ENCODE results near the gene CYBA.

The CYBA gene

DNA sequence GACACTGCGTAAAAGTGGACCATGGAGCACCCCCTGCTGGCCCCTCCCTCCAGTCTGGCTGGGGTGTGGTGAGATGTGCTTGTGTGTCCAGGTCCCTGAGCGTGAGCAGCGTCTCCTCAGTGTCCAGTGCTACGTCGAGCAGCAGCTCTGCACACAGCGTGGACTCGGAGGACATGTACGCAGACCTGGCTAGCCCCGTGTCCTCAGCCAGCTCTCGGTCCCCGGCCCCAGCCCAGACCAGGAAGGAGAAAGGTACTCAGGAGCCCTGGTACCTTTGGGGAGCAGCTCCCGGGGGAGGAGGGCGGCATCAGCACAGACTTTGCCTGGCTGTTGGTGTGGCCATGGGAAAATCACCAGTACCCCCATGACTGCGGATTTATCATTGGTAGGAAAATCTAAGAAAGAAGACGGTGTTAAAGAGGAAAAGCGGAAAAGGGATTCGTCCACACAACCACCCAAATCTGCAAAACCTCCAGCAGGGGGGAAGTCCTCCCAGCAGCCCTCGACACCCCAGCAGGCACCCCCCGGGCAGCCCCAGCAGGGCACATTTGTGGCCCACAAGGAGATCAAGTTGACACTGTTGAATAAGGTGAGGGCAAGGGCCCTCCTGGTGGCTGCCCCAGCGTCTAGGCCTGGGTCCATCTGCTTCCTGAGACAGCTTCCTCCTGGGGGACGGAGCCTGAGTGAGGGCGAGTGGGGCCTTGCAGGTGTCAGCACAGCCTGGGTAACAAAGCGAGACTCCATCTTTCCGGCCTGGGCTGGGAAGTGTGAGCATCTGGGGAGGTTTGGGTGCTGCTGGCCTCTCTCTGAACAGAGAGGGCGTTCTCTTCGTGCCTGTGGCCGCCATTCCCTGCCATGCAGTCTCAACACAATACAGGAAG lies 23.1 kb downstream of the CYBA start:
- no peak for DNase-seq

DNA sequence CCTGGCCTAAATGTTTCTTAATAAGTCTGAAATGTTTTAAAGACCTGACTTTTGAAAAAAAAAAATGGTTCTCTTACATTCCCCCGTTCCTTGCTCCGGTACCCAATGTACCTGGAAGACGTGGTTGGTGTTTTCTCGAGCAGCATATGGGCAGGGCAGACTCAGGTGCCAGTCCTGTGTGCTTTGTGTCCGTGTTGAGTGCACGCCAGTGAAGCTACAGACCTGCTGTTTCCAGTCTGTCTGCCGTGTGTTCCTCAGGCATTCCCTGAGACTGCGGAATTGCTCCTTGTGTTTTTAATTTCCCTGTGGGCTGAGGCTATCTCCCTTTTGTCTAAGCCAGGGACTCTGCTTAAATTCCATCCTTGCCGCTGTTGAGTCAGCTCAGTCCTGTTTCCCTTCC lies 24.2 kb downstream of the CYBA start:
- DNase-seq, result no peak

DNA sequence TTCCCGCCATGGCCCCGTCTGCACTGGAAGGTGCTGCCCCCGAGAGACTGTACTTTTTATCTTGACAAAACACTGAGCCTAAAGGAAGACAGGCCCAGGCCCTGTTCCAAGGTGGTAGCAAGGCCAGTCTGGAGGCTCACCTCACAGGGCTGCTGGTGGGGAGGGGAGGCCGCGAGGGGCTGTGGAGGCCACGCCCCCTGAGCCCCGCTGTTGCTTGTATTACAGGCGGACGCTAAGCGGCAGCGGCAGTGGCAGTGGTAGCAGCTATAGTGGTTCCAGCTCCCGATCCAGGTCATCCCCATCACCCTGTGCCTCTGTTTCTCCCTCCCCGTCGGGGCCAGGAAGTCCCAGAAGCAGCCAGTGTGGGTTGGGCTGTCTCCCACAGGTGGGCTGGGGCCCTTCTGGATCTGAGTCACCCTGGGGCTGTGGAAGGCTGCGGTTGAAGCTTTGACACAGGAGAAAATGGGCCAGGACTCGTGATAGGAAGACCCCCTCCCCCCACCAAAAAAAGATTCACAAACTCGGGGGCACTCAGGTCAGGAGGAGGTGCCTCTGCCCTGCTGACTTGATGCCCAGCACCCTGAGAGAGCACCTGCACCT lies 25.8 kb downstream of the CYBA start:
- no peak for DNase-seq

DNA sequence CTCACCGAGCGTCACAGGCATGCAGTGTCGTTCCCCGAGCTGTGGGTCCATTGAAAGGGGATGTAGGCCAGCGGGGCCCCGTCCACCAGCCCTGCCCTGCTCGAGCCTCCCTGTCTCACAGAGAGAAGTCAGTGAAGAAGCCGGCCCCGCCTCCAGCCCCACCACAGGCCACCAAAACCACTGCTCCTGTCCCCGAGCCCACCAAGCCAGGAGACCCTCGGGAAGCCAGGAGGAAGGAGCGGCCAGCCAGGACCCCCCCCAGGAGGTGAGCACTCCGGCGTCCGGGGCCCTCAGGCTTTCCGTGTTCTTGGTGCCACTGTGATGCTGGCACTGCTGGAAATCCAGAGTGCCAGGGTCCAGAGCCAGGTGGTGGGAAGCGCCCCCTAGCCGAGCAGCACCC lies 26.4 kb downstream of the CYBA start:
- no peak for DNase-seq

DNA sequence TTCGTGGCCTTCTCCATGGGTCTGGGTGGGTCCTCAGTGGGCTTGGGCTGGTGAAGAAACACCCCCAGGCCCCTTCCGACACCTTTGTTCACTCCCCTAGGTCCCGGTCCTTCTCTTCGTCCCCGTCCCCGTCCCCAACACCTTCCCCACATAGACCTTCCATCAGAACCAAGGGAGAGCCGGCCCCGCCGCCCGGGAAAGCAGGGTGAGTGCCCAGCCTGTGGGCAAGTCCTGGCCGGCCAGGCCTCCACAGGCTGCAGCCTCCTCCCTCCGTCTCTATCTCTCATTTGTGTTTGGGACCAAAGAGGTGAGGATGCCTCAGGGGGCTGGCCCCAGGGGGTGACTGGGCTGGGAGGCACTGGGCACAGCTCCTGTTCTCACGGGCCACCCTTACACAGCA lies 27.0 kb downstream of the CYBA start:
- DNase-seq, result no peak

DNA sequence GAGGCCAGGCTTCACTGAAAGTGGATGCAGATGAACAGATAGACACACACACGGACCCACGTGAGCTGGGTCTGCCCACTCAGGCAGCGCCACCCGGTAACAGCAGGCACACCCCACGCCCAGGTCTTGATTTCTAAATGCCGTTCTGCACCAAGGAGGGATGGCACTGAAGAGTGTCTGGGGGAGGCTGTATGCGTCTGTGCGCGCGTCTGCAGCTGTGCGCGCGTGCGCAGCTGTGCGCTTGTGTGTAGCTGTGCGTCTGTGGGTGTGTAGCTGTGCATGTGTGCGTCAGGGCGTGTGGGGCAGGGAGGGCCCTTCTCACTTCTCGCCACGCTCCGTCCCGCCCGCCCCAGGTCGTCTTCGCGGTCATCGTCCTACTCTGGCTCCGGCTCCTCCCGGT lies 28.0 kb downstream of the CYBA start:
- DNase-seq, result no peak

DNA sequence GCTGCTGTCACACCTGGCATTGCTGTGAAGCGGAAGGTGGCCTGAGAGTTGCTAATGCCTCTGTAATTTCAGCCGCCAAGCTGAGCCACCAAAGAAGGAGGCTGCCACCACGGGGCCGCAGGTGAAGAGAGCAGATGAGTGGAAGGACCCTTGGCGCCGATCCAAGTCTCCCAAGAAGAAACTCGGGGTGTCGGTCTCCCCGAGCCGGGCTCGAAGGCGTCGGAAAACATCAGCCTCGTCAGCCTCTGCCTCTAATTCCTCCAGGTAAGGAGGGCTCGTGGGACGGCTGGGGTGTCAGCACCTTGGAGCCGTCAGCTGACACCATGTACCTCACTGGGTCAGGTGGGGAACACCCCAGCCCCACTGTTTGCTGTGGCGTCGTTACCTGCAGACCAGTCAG lies 28.7 kb downstream of the CYBA start:
- DNase-seq, result no peak

DNA sequence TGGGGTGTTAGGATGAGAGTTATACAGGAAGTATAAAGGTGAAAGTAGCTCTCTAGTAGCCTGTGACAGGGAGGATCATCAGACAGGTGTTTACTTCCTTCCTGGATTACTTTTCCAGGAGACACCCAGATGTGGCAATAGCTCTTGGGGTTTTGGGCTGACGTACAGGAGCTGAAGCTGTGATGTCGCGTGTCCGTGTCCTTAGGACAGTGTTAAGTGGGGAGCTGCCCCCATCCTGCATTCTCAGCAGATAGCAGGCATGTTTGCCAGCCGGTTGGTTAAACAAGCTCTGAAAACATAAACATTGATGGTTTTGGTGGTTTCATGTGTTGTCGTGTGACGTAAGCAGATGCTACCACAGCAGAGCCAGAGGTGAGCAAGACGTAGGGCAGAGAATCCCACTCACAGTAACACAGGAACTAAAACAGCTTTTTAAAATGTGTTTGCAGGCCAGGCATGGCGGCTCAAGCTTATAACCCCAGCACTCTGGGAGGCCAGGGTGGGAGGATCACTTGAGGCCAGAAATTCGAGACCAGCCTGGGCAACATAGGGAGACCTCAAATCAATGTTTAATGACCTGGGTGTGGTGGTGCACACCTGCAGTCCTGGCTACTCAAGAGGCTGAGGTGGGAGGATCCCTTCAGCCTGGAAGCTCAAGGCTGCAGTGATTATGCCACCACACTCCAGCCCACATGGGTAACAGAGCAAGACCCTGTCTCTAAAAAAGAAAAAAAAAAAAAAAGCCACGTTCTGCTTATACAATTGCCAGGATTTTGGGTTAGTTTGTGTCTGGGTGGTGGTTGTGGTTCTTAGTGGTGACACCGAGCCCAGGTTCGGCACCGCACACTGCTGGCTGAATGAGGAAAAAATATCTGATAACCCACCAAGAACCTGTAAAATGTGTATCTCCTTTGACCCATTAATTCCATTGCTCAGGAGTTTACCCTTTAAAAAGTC lies 30.7 kb downstream of the CYBA start:
- peak; percentile 50 to 83 (median 66) for DNase-seq

DNA sequence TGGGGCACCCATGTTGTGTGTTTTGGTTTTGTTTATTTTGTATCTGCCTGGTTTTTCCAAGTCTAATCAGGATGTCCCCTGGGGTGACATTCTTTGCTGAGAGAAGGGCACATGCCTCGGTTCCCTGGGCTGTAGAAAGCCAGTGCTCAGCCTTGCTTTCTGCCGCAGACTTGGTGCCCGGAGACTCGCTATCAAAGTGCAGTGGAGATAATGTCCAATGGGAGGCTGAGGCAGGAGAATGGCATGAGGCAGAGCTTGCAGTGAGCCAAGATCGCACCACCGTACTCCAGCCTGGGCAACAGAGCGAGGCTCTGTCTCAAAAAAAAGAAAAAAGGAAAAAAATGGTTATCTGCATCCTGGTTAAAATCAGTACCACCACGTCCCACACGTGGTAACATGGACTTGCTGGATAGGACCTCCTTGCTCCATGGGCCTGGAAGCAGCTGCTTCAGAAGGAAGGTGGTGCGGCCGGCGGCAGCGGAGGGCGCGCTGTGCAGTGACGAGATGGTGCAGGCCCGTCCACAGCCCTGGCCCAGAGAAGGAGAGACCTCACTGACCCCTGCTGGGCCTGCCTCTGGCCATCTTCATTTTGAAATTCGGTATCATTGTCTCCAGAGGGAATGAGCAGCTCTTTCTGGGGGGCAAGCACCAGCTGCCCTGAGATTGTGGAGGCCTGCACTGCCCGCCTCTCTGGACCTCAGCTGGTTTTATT lies 31.7 kb downstream of the CYBA start:
- no peak for DNase-seq

DNA sequence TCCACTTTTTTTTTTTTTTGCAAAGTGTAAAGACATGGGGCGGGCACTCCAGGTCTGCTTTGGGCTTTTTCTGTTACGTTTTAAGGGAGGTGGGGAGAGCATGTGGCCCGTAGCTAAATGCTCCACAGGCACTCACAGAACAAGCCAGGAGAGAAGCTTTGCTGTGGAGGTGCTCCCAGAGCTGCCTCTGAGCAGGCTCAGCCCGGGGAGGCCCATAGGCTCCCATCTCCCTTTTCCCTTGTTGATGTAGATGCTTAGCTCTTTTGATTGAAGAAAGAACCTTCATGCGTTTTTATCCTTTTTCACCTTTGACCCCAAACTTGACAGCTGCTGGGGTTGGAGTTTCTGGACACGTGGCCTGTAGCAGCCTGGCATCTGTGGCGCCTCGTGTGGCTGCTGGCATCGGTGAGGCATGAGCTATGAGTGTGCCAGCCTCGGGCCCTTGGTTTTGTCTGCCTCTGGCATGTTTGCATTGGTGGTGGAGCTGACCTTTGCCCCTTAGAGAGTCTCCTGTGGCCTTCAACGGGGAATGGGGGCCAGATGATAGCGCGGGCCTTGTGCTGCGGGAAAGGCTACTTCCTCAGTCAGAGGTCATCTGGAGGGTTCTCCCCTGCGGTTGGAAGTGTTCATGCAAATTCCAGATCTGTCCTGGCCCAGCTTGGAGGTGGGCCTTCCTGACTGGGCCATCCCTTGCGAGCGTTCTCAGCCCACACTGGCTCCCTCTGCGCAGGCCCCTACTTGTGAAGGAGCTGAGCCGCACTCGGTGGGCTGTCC lies 32.5 kb downstream of the CYBA start:
- DNase-seq, result no peak

DNA sequence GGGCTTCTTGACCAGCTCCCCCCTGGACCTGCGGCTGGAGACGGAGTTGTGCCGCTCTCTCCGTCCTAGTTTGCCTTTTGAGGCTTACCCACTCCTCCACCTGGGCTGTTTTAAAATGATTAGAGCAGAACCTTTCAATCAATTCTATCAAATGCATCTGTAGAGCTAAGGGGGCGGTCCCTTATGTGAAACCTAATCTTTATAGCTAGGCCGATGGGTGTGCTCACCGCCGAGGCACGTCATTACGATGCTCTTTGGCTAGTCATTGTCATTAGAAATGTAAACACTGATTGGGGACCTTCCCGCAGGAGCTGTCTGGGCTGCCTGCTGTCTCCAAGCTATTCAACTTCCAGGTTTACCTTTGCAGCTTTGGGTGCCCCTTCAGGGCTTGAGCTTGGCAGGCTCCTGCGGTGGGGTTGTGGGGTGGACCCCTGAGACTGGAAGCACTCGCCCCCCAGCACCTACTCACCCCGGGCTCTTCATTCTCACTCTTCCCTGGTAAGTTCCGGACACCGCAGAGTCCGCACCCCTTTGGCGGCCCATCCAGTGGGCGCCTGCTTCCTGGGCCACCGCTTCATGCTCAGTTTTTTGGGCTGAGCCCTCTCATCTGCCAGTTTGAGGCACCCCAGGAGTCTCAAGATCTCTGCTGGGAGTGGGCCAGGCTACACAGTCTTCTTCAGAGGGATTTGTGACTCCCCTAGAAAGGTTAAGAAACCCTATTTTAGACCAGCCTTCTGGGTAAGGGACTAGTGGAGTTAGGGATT lies 33.4 kb downstream of the CYBA start:
- no peak for DNase-seq

DNA sequence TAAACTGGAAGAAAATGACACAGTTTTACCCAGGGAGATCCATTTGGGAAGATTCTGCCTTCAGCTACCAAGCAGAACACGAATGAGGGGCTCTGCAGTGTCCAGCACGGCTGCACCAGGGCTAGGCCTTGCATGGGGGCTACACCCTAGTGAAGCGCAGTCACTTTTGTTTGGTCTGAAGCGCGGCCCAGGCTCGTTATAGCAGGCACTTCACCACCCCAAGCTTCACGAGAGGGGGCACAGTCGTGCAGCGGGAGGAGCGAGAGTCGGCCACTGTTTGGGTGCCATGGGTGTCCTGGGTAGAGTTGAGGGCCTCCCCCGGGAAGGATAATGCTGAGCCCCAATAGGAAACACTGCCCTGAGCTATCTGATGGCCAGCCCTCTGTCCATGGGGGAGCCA lies 34.1 kb downstream of the CYBA start:
- DNase-seq, result no peak

DNA sequence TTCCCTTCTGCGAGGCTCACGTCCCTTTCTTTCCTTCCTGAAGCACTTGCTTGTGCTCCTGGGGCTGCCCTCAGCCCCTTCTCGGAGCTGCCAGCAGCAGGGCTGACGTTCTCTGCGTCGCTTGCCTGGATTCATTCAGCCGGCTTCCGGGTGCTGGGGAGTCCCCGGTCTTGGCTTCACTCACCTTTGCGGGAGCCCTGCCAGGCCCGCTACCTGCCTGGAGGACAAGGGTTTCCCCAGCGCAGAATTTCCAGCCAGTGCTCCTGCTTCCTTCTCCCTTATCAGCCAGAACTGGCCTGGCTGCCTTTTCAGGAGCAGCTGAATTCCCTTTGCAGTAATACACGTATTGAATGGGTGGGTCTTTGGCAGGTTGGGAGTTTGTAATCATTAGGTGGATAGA lies 34.5 kb downstream of the CYBA start:
- no peak for DNase-seq

DNA sequence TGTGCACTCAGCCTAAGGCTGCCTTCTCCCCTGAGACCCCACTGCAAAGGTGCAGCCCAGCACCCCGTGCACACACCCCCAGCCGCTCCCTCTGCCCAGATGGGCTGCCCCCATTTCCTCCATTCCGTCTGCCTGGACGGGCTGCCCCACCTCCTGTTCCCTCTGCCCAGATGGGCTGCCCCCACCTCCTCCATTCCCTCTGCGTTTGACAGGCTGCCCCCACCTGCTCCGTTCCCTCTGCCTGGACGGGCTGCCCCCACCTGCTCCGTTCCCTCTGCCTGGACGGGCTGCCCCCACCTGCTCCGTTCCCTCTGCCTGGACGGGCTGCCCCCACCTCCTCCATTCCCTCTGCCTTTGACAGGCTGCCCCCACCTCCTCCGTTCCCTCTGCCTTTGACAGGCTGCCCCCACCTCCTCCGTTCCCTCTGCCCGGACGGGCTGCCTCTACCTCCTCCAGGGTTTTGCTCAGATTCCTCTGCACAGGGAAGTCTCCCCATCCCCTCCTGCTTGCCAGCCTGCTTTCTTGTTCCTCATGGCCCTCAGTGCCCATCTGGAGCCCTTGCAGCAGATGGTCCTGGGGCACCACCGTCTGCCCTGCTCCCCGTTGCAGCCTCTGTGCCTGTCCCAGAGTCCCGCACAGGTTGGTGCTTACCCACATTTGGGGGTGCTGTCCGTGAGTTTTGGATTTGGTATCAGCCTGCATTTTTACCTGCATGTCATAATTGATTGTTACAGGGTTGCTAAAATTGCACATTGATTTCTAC lies 35.9 kb downstream of the CYBA start:
- no peak for DNase-seq

DNA sequence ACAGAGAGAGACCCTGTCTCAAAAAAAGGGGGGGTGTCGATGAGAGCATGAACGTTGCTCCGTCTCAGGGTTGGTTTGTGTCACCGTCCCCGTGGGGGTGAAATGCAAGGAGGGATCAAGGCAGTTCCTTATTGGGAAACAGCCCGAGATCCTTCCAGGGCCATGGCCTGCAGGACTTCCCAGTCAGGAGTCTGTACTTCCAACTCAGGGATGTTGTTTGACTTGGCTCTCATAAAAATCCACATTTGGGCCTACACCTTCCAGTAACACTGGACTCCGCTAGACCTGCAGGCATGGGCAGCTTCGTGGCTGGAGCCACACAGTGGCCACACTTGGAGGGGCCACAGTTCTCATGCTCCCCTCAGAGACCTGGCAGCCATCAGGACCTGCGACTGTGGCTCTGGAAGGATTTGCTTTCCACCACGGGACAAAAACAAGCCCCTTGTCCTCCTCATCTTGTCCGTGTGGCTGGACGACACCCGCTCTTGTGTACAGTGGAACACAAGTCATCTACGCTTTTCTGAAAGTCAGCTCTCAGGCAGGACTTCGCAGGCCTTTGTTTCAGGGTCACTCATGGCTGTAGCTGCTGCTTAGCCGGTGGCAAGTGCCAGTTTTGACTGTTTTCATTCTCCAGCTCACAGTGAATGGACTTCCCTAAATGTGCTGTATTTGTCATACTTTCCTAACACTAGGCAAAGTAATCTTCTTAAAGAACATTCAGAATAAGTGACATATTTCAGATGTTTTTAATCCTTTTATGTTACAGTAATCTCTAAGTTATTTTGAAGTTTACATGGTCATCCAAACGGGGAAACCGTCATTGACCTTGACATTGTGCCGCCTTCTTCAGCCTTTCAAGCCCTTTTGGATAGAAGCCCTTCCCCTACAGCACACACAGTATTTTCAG lies 36.7 kb downstream of the CYBA start:
- DNase-seq, result no peak

DNA sequence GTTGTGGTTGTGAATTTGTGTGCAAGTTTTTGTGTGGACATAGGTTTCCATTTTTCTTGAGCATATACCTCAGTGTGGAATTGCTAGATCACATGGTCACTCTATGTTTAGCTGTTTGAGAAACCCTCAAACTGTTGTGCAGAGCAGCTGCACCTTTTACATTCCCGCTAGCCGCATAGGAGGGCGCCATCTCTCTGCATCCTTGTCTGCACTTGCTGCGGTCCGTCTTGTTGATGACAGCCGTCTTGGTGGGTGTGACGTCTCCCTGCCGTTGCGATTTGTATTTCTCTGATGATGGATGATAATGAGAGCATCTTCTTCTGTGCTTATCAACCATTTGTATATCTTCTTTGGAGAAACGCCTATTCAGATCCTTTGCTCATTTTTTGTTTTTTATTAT lies 37.6 kb downstream of the CYBA start:
- no peak for DNase-seq

DNA sequence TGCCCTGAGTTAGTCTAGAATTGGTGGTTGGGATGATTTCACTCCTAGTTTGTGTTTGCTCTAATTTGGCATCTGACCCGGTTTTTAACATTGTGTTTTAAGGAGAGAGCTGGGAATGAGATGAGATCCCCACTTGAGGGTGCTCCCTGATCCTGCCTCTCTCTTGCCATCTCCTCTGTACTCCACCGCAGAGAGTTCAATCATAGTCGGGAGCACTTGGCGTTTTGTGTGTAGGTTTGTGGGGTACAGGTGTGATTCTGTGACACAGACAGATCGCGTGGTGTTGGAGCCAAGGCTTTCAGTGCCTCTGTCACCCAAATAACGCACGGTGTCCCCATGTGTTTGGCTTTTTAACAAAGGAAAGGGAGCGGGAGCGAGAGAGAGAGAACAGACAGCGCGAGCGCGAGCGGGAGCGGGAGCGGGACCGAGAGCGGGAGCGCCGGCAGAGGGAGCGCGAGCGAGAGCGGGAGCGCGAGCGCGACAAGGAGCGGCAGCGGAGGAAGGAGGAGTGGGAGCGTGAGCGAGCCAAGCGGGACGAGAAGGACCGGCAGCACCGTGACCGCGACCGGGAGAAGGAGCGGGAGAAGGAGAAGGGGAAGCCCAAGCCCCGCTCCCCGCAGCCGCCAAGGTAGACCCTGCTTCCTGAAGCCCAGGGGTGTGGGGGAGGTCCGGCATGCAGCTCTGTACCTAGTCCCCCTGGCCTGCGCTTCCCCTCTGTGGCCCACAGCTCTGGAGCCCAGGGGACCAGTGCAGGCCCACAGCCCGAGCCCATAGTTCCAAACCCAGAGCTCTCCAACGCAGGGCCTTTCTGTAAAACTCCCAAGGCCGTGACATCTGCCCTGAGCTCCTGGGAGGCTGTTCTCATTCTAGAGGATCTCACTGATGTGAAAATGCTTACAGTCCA lies 39.7 kb downstream of the CYBA start:
- DNase-seq, result no peak

DNA sequence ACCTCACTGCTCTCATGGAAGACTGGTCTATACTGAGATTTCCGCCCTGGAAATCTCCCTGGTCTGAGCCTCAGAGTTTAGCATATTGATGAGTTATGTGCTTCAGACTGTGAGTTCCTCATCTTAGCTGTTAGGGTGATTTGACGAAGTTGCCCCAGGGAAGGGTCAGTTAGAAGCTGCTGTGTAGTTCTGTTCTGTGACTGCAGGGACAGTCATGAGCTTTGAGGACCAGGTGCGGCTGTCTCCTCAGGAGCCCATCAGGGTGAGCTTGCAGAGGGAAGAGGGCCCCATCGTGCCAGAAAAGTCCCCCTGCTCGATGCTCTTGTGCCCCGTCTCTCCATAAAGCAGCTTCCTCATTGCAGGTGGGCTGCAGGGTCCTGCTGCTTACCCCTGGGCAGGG lies 40.8 kb downstream of the CYBA start:
- no peak for DNase-seq

Data from T-helper 1 cell (primary cell).